CD14-positive monocyte (primary cell): Measurements from ENCODE around the gene HPS5. TPM values are rescaled to one million over a fixed set of nuclear protein-coding genes. Genes with fewer than 3 reads are reported as not detected.
A peak's percentile ranks its signal among the peaks of the same experiment; 100 is the strongest.

Experiments
- DNase-seq, 3 donors: peaks; one replicate each; pipeline ENCODE4 v3.0.0-alpha.2; 2011 to 2022
- H2AFZ ChIP-seq: 2 replicates; pipeline ENCODE4 v1.6.0; 2012; ENCODE audit warnings: mild to moderate bottlenecking, low read depth, low read length, inconsistent platforms; ENCODE audit not compliant: insufficient read depth, poor library complexity, severe bottlenecking
- H3K27ac ChIP-seq, 2 donors: 1 replicate in 1 of 2; 2 replicates in 1 of 2; pipeline ENCODE4 v1.5.1; 2012 to 2013; ENCODE audit warnings: low read length in 2 of 2, control low read depth in 1 of 2, inconsistent platforms in 1 of 2, low read depth in 1 of 2, mild to moderate bottlenecking in 1 of 2
- H3K27me3 ChIP-seq, 2 donors: one replicate each; pipeline versions ENCODE4 v1.6.0 to v1.6.1; 2011 to 2013; ENCODE audit warnings: low read length in 2 of 2; ENCODE audit not compliant: control insufficient read depth in 2 of 2, insufficient read depth in 2 of 2
- H3K36me3 ChIP-seq, 2 donors: replicated peaks in 1 of 2; 1 replicate in 1 of 2; 2 replicates in 1 of 2; pipeline versions ENCODE4 v1.5.1 to v1.6.1; 2012 to 2013; ENCODE audit warnings: low read length in 2 of 2, control low read depth in 1 of 2, inconsistent platforms in 1 of 2, mild to moderate bottlenecking in 1 of 2; ENCODE audit not compliant: insufficient read depth in 2 of 2, control insufficient read depth in 1 of 2
- H3K4me1 ChIP-seq, 2 donors: 1 replicate in 1 of 2; 2 replicates in 1 of 2; pipeline versions ENCODE4 v1.5.1 to v1.6.1; 2012 to 2013; ENCODE audit warnings: low read length in 2 of 2, control low read depth in 1 of 2, inconsistent platforms in 1 of 2, mild to moderate bottlenecking in 1 of 2, moderate library complexity in 1 of 2; ENCODE audit not compliant: insufficient read depth in 2 of 2, control insufficient read depth in 1 of 2
- H3K4me2 ChIP-seq: replicated peaks from 2 replicates; pipeline ENCODE3; 2012; ENCODE audit warnings: low read length, moderate library complexity, mild to moderate bottlenecking; ENCODE audit not compliant: poor library complexity, severe bottlenecking; ENCODE audit errors: extremely low read depth
- H3K4me3 ChIP-seq, 3 experiments: fragments of 200-600 bp in 1 of 3; sonication (generic) in 1 of 3; replicated peaks in 1 of 3; 1 replicate in 2 of 3; 2 replicates in 1 of 3; pipeline ENCODE4 v1.5.1; 2011 to 2013; ENCODE audit warnings: low read length in 3 of 3, mild to moderate bottlenecking in 3 of 3, control low read depth in 2 of 3, low read depth in 2 of 3, inconsistent platforms in 1 of 3, moderate library complexity in 1 of 3
- H3K79me2 ChIP-seq: 2 replicates; pipeline ENCODE4 v1.6.0; 2012; ENCODE audit warnings: mild to moderate bottlenecking, control low read depth, inconsistent platforms, low read length, moderate library complexity; ENCODE audit not compliant: insufficient read depth
- H3K9ac ChIP-seq: 2 replicates; pipeline ENCODE4 v1.6.0; 2017; ENCODE audit warnings: low read length, mild to moderate bottlenecking; ENCODE audit not compliant: insufficient read depth, poor library complexity, severe bottlenecking
- H3K9me3 ChIP-seq, 2 donors: replicated peaks in 1 of 2; 1 replicate in 1 of 2; 2 replicates in 1 of 2; pipeline versions ENCODE4 v1.5.1 to v1.6.1; 2012 to 2013; ENCODE audit warnings: low read length in 2 of 2, control low read depth in 1 of 2; ENCODE audit not compliant: control insufficient read depth in 1 of 2, insufficient read depth in 1 of 2
- H4K20me1 ChIP-seq: 2 replicates; pipeline ENCODE4 v1.6.0; 2012; ENCODE audit warnings: mild to moderate bottlenecking, low read length, control low read depth, moderate library complexity; ENCODE audit not compliant: insufficient read depth
- H3K27ac Mint-ChIP-seq, 7 donors: one replicate each; pipeline ENCODE4 v1.8.0; 2020; ENCODE audit warnings: mild to moderate bottlenecking in 7 of 7, mixed read lengths in 7 of 7, moderate library complexity in 6 of 7, inconsistent platforms in 2 of 7
- H3K27me3 Mint-ChIP-seq, 3 donors: one replicate each; pipeline ENCODE4 v1.8.0; 2021 to 2022; ENCODE audit warnings: low read depth in 3 of 3, mild to moderate bottlenecking in 3 of 3, mixed read lengths in 3 of 3, moderate library complexity in 3 of 3, inconsistent platforms in 1 of 3
- H3K36me3 Mint-ChIP-seq, 2 donors: one replicate each; pipeline ENCODE4 v1.8.0; 2020; ENCODE audit warnings: mixed read lengths in 2 of 2, inconsistent platforms in 1 of 2, mild to moderate bottlenecking in 1 of 2
- H3K4me1 Mint-ChIP-seq: one replicate; pipeline ENCODE4 v1.8.0; 2020; ENCODE audit warnings: mild to moderate bottlenecking, mixed read lengths
- H3K4me3 Mint-ChIP-seq, 2 donors: one replicate each; pipeline ENCODE4 v1.8.0; 2020; ENCODE audit warnings: mild to moderate bottlenecking in 2 of 2, mixed read lengths in 2 of 2, moderate library complexity in 1 of 2
- H3K9me3 Mint-ChIP-seq, 7 donors: one replicate each; pipeline ENCODE4 v1.8.0; 2020 to 2022; ENCODE audit warnings: mixed read lengths in 7 of 7, mild to moderate bottlenecking in 6 of 7, moderate library complexity in 6 of 7, inconsistent platforms in 2 of 7
- CTCF ChIP-seq: fragments of 200-600 bp; IDR thresholded peaks from one replicate; pipeline ENCODE4 v1.8.0; 2022; ENCODE audit warnings: antibody characterized with exemption, mild to moderate bottlenecking
- WGBS: methylation state at CpG from one replicate; pipeline ENCODE4 v1.1.5; 2013; ENCODE audit warnings: missing lambda C conversion rate; ENCODE audit not compliant: insufficient coverage; 5-methylcytosine and 5-hydroxymethylcytosine counted together
- intact Hi-C, 2 donors: fragments of 100-400 bp; cut with micrococcal nuclease; formaldehyde crosslinking; loops; one replicate each; pipeline versions ENCODE4 v1.15.0 to v1.15.1; 2023
- polyA plus RNA-seq, 3 donors: library from polyadenylated mRNA; depleted of rRNA in 1 of 3; unstranded in 2 of 3; stranded (reverse) in 1 of 3; fragments of 300-500 nt in 2 of 3; fragments of >200 nt in 1 of 3; fragmentation: Illumina TruSeq in 2 of 3; gene quantifications; 1 replicate in 2 of 3; 2 replicates in 1 of 3; pipeline ENCODE4 v1.2.3, GENCODE V29; 2012 to 2021

The HPS5 gene
- polyA plus RNA-seq, 3 donors = 11.4 to 17.7 (median 12.9) TPM

DNA sequence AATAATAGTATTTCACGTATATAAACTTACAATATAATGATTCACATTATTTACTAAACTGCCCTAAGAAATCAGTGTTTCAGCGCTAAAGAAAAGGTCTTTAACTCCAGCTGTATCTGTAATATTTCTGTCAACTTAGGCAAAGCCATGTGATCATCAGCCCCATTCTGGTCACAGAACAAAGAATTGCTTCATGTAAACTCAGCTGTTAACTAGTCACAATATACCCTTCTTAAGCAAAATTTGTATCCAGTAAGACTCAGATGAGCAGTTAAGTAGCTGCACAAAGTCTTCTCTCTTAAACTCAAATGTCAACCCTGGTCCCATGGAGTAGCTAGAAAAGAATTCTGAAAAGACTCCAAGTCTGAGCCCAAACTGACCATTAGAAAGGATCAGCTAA, 26.6 kb downstream of the HPS5 start:
- Histone ChIP-seq H3K79me2 (no peaks in the 10 kb centered on the region), H3K27ac (peak overlapping the region in 1 of 2 donors; percentile 6), H3K9ac (no peak overlapping the region), H3K4me2 (no peak overlapping the region), H3K27me3 (no peaks in the 10 kb centered on the region), H3K4me1 (no peaks in the 10 kb centered on the region), H3K4me3 (no peak overlapping the region), H2AFZ (no peak overlapping the region), H3K9me3 (no peaks in the 10 kb centered on the region), H4K20me1 (no peaks in the 10 kb centered on the region), H3K36me3 (peaks cover 95 to 98% of the 10 kb centered on the region in 2 donors)
- Mint-ChIP-seq H3K9me3 (no peaks in the 10 kb centered on the region), H3K27me3 (no peaks in the 10 kb centered on the region), H3K4me3 (no peak overlapping the region), H3K4me1 (peaks cover 6% of the 10 kb centered on the region), H3K36me3 (peaks cover 79 to 96% of the 10 kb centered on the region in 2 donors), H3K27ac (no peak overlapping the region)
- TF ChIP-seq CTCF = no peak
- intact Hi-C loops = no loop called here
- WGBS = 86% methylated on average over 1 of the region's 2 CpGs
- no peak for DNase-seq

- Histone ChIP-seq H3K9ac (no peak overlapping the region), H3K4me3 (no peak overlapping the region), H3K36me3 (peaks cover 95 to 98% of the 10 kb centered on the region in 2 donors), H3K4me2 (no peak overlapping the region), H3K9me3 (no peaks in the 10 kb centered on the region), H3K27ac (no peak overlapping the region), H3K79me2 (no peaks in the 10 kb centered on the region), H2AFZ (no peak overlapping the region), H3K27me3 (no peaks in the 10 kb centered on the region), H3K4me1 (no peaks in the 10 kb centered on the region), H4K20me1 (no peaks in the 10 kb centered on the region)
- intact Hi-C loops = no loop called here
- Mint-ChIP-seq H3K4me3 (no peak overlapping the region), H3K9me3 (no peaks in the 10 kb centered on the region), H3K36me3 (peaks cover 80 to 97% of the 10 kb centered on the region in 2 donors), H3K27ac (peak overlapping the region in 2 of 7 donors; percentile 18 to 52), H3K27me3 (no peaks in the 10 kb centered on the region), H3K4me1 (peaks cover 6% of the 10 kb centered on the region)
- WGBS = 100% methylated on average over 1 of the region's 5 CpGs
- no peak for TF ChIP-seq CTCF
- no peak for DNase-seq
These were observed 27.1 kb downstream of the HPS5 start for GRCh38 chr11:18294862-18295261.
